Heart left ventricle (tissue), 16 donors: ENCODE data around the gene C1orf21. TPM values are rescaled to one million over a fixed set of nuclear protein-coding genes. Genes with fewer than 3 reads are reported as not detected.

Experiments
- ATAC-seq, 4 donors: fragments of 200-7000 bp; cut with Tn5 transposase; one replicate each; pipeline ENCODE4 v1.9.1; 2020 to 2022; ENCODE audit warnings: moderate library complexity in 4 of 4, mild to moderate bottlenecking in 3 of 4, moderate number of reproducible peaks in 1 of 4
- DNase-seq, 5 donors: peaks; one replicate each; pipeline ENCODE4 v3.0.0-alpha.2; 2020
- H3K27ac ChIP-seq, 12 donors: fragments of 200-600 bp; sonication (generic) in 4 of 12; one replicate each; pipeline versions ENCODE4 v1.5.0 to v1.8.0; 2016 to 2022; ENCODE audit warnings: mild to moderate bottlenecking in 2 of 12
- H3K27me3 ChIP-seq, 9 donors: fragments of 200-600 bp; sonication (generic) in 2 of 9; one replicate each; pipeline versions ENCODE4 v1.5.1 to v1.8.0; 2016 to 2022; ENCODE audit warnings: mild to moderate bottlenecking in 3 of 9
- H3K36me3 ChIP-seq, 9 donors: fragments of 200-600 bp; sonication (generic) in 2 of 9; one replicate each; pipeline versions ENCODE4 v1.5.0 to v1.8.0; 2018 to 2022; ENCODE audit warnings: mild to moderate bottlenecking in 2 of 9
- H3K4me1 ChIP-seq, 12 donors: fragments of 200-600 bp; sonication (generic) in 4 of 12; one replicate each; pipeline versions ENCODE4 v1.5.0 to v1.8.0; 2016 to 2022; ENCODE audit warnings: mild to moderate bottlenecking in 3 of 12
- H3K4me3 ChIP-seq, 12 donors: fragments of 200-600 bp; sonication (generic) in 4 of 12; one replicate each; pipeline versions ENCODE4 v1.5.0 to v1.8.0; 2017 to 2022; ENCODE audit warnings: mild to moderate bottlenecking in 9 of 12, moderate library complexity in 4 of 12
- H3K9me3 ChIP-seq, 12 donors: fragments of 200-600 bp; sonication (generic) in 4 of 12; one replicate each; pipeline versions ENCODE4 v1.5.0 to v1.8.0; 2016 to 2022; ENCODE audit warnings: mild to moderate bottlenecking in 1 of 12
- POLR2A ChIP-seq, 2 donors: fragments of 450-650 bp; IDR thresholded peaks; one replicate each; pipeline ENCODE4 v1.6.1; 2017; ENCODE audit warnings: antibody characterized with exemption in 2 of 2, mild to moderate bottlenecking in 2 of 2, moderate library complexity in 2 of 2
- WGBS, 4 donors: extraction: QIAGEN DNeasy Blood & Tissue Kit in 2 of 4; methylation state at CpG; one replicate each; pipeline versions ENCODE4 v1.1.5 to v1.1.7; 2013 to 2018; 5-methylcytosine and 5-hydroxymethylcytosine counted together
- intact Hi-C, 10 donors: fragments of 100-400 bp; cut with DNase I; formaldehyde crosslinking; loops; one replicate each; pipeline versions ENCODE4 v1.11.1 to v1.14.2; 2022
- polyA plus RNA-seq, 2 donors: library from polyadenylated mRNA; stranded (reverse); fragments of 200-250 nt; gene quantifications; one replicate each; pipeline ENCODE4 v1.2.3, GENCODE V29; 2013
- total RNA-seq, 9 donors: library from RNA; depleted of rRNA in 2 of 9; stranded (reverse); fragments of >200 nt in 2 of 9; fragmentation: NEBNext Ultra II Directional in 3 of 9; extraction: Animal tissue kit (Norgen Biotek cat#: 25700) in 3 of 9; gene quantifications; one replicate each; pipeline versions ENCODE4 v1.1.0 to v1.2.4, GENCODE V29; 2016 to 2023
- TF ChIP-seq, protein P1 (sequence below), 12 donors: fragments of 200-600 bp; sonication (generic) in 4 of 12; IDR thresholded peaks; one replicate each; pipeline versions ENCODE4 v1.5.0 to v1.8.0; 2018 to 2022; ENCODE audit warnings: antibody characterized with exemption in 12 of 12, mild to moderate bottlenecking in 5 of 12
- donor health status: ischemic (EF 13 %, LVEDD 7.1; RV severe dilation, severe dysfunction).
- donor health status: healthy with polysubstance abuse.
- donor health status: DM: no; HTN: yes; CAD: no.
- donor health status: DM: no; HTN: no; CAD: no.
- donor health status: ischemic (EF 25% LVEDD 6.9; RV normal size, moderate dysfunction).
- donor health status: ischemic (EF 25% LVEDD 5.7; RV mildly dilated, moderate dysfunction).
- donor health status: healthy.
- donor health status: DM: yes; HTN: yes; CAD: no.
- donor health status: ischemic (EF 35%, LVEDD 5.7; RV mildly dilated, moderate dysfunction).
- donor health status: nonischemic (EF 11% LVEDD 7.7; RV severe dilation, severe dysfunction).
- donor health status: DM: yes; HTN: yes; CAD: no.
- donor health status: PGD.
- donor health status: ischemic (EF 29% LVEDD 5.4; RV normal size, mild dysfunction).
- donor health status: nonischemic (EF 23%, LVEDD 6.1; RV moderate dilation, normal function).

The C1orf21 gene
- total and polyA plus RNA-seq, 11 donors: 32.0 to 81.3 (median 68.4) TPM

DNA sequence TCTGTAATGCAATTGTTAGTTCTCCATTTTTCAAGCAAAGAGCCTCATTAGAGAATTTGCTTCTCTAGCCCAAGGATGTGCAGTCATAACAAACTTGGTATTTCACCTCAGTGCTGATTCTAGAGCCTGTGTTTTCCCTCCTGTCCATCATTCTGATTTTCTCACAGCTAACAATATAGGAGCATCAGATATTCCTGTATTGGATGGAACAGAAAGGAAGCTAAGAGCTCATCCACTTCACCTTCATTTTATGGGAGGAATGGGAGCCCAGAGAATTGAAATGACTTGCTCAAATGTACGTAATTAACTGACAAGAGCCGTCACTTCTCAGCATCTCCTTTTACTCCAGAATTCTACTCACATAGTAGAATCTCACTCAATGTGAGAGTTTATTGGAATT is 271.2 kb downstream of the C1orf21 start:
- no peaks in the 10 kb centered on the region for H3K27me3 ChIP-seq
- WGBS, 4 donors: 88 to 98% (median 96%) methylated on average over 2 of the region's 2 CpGs

DNA sequence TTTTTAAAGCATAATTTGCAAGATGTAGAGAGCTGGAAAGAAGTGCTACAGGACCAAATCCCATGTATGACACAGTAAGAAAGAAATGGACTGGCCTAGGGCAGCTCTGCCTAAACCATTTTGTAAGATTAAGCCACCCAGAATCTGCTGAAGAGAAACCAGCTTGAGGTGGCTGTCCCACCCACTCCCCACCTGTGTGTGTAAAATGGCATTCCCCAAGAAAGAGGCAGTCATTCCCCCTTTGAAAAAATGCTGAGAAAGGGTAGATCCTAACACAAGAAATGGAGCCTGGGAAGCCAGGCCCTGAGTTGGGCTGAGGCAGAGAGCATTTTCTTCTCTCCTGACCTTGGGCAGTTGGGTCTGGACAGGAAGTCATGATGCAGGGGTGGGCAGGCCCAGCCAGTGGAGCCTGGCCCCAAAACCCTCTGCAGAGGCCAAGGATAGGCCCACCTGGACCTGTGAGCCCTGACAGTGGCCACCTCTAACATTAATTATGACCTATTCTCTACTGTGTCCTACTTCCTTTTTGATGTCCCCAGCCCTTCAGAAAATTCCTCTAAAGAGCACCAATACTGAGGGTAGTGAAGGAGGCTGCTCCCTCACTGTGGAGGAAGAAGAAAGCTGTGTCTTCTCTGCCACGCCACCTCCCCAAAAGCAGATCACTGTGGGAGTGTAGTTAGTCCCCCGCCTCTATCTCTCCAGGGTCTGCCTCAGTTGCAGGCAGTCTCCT is 273.8 kb downstream of the C1orf21 start:
- no peak for DNase-seq
- H3K27me3 ChIP-seq: no peaks in the 10 kb centered on the region
- intact Hi-C loops: loop anchor here (5.0 to 10.0 kb wide), 16 partner anchors 38 to 586 kb away; partner anchors contain the start of gene C1orf21 (in 7 of the 10)
- peaks cover 0 to 13% (median 10%) of the 10 kb centered on the region in 12 donors for H3K4me1 ChIP-seq
- H3K4me3 ChIP-seq: no peak overlapping the region
- no peak overlapping the region for H3K27ac ChIP-seq
- no peaks in the 10 kb centered on the region for H3K36me3 ChIP-seq
- TF ChIP-seq, protein P1, sequence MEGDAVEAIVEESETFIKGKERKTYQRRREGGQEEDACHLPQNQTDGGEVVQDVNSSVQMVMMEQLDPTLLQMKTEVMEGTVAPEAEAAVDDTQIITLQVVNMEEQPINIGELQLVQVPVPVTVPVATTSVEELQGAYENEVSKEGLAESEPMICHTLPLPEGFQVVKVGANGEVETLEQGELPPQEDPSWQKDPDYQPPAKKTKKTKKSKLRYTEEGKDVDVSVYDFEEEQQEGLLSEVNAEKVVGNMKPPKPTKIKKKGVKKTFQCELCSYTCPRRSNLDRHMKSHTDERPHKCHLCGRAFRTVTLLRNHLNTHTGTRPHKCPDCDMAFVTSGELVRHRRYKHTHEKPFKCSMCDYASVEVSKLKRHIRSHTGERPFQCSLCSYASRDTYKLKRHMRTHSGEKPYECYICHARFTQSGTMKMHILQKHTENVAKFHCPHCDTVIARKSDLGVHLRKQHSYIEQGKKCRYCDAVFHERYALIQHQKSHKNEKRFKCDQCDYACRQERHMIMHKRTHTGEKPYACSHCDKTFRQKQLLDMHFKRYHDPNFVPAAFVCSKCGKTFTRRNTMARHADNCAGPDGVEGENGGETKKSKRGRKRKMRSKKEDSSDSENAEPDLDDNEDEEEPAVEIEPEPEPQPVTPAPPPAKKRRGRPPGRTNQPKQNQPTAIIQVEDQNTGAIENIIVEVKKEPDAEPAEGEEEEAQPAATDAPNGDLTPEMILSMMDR (IDR thresholded peaks at IDR 0.05): no peak
- TF ChIP-seq POLR2A (IDR thresholded peaks at IDR 0.05): no peak
- no peak for ATAC-seq
- 94 to 98% (median 96%) methylated on average over 2 of the region's 2 CpGs for WGBS, 4 donors
- no peaks in the 10 kb centered on the region for H3K9me3 ChIP-seq

More for the DNA sequence above, 271.2 kb downstream of the C1orf21 start:
- no peak for TF ChIP-seq POLR2A (IDR thresholded peaks at IDR 0.05)
- TF ChIP-seq, protein P1 (IDR thresholded peaks at IDR 0.05): no peak
- Histone ChIP-seq H3K27ac (no peak overlapping the region), H3K4me1 (no peaks in the 10 kb centered on the region), H3K9me3 (no peaks in the 10 kb centered on the region), H3K36me3 (no peaks in the 10 kb centered on the region), H3K4me3 (no peak overlapping the region)
- ATAC-seq: no peak
- intact Hi-C loops: no loop called here
- no peak for DNase-seq

DNA sequence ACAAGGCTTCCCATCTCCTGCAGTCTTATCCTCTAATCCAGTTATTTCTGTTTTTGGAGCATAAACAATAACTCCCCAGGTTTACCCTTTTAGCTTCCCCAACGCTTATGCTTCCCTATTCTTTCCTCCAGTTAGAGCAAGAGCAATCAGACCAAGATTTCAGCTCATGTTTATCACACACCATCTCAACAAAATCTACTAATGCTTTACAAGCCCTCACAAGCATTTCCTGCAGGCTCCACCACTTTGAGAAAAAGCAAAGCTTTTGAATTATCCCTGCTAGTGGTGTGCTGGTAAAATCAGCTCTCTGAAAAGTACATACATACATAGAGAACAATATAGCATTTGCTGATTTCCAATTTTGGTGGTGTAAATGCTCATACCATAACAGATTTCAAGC is 275.0 kb downstream of the C1orf21 start:
- Histone ChIP-seq H3K4me1 (peaks cover 0 to 13% (median 10%) of the 10 kb centered on the region in 12 donors), H3K4me3 (no peak overlapping the region), H3K27me3 (no peaks in the 10 kb centered on the region), H3K36me3 (no peaks in the 10 kb centered on the region), H3K9me3 (no peaks in the 10 kb centered on the region), H3K27ac (no peak overlapping the region)
- intact Hi-C loops: loop anchor here (5.0 to 10.0 kb wide), 16 partner anchors 40 to 587 kb away; partner anchors contain the start of gene C1orf21 (in 7 of the 10)
- ATAC-seq (no peak), DNase-seq (no peak)
- 0 to 55% (median 24%) methylated on average over 1 of the region's 1 CpG for WGBS, 4 donors
- TF ChIP-seq POLR2A (IDR thresholded peaks at IDR 0.05): no peak
- TF ChIP-seq, protein P1 (IDR thresholded peaks at IDR 0.05): no peak

DNA sequence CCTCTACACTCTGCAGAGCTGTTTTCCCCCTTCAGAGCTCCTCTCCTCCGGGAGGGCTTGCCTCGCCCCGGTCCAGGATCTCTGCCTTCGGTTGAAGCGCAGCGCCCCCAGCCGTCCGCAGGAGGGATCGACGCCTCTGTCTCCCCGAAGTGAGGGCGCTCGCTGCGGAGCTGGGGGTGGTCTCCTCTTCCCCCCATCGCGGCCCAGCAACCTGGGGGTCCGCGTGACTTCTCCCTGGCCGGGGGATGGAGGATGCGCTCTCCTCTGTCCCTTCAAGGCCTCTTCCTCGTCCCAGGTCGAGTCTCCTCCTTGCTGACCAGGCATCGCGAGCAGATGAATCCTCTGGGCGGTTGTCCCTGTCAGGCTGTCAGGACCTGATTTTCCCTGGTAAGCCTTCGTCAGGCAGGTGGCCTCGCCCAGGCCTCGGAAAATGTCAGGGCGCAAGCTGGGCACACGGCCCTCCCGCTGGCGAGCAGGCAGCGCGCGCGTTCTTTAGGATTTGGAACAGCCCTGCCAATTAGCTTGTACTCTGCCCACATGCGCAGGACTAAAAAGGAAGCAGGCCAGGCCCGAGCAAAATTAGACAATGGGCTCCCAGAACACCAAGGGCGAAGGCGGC is 277.3 kb downstream of the C1orf21 start:
- H3K27me3 ChIP-seq: no peaks in the 10 kb centered on the region
- intact Hi-C loops: loop anchor here (1.0 to 10.0 kb wide), 20 partner anchors 42 to 589 kb away; partner anchors contain the start of gene C1orf21 (in 7 of the 10)
- 15 to 32% (median 26%) methylated on average over 15 to 40 of the region's 40 CpGs for WGBS, 4 donors
- no peaks in the 10 kb centered on the region for H3K36me3 ChIP-seq
- peaks cover 0 to 13% (median 10%) of the 10 kb centered on the region in 12 donors for H3K4me1 ChIP-seq
- H3K27ac ChIP-seq: peak overlapping the region in 5 of 12 donors; percentile 19 to 58 (median 52)
- peak; percentile 75 to 91 (median 81) for DNase-seq
- no peaks in the 10 kb centered on the region for H3K9me3 ChIP-seq
- peak; percentile 89 to 96 (median 94) for ATAC-seq
- TF ChIP-seq, protein P1 (IDR thresholded peaks at IDR 0.05): peak; percentile 89 to 98 (median 96)
- TF ChIP-seq POLR2A (IDR thresholded peaks at IDR 0.05): no peak
- H3K4me3 ChIP-seq: peak overlapping the region in 11 of 12 donors; percentile 6 to 60 (median 47)
